NB4 (cell line): ENCODE measurements around the gene SLC35F6.

Source experiments
- CTCF ChIP-seq: IDR thresholded peaks from one replicate; pipeline ENCODE4 v1.5.1; 2012; ENCODE audit warnings: low read depth, low read length
- MYC ChIP-seq: IDR thresholded peaks from 2 replicates; pipeline ENCODE4 v1.6.1; 2011; ENCODE audit warnings: low read depth, low read length
- POLR2A ChIP-seq: IDR thresholded peaks from 2 replicates; pipeline ENCODE4 v1.6.1; 2011; ENCODE audit warnings: mild to moderate bottlenecking; ENCODE audit not compliant: insufficient read length; ENCODE audit errors: extremely low read depth
- TF ChIP-seq, protein P1 (sequence below): IDR thresholded peaks from 2 replicates; pipeline ENCODE4 v1.6.1; 2011; ENCODE audit warnings: low read depth, low read length

DNA sequence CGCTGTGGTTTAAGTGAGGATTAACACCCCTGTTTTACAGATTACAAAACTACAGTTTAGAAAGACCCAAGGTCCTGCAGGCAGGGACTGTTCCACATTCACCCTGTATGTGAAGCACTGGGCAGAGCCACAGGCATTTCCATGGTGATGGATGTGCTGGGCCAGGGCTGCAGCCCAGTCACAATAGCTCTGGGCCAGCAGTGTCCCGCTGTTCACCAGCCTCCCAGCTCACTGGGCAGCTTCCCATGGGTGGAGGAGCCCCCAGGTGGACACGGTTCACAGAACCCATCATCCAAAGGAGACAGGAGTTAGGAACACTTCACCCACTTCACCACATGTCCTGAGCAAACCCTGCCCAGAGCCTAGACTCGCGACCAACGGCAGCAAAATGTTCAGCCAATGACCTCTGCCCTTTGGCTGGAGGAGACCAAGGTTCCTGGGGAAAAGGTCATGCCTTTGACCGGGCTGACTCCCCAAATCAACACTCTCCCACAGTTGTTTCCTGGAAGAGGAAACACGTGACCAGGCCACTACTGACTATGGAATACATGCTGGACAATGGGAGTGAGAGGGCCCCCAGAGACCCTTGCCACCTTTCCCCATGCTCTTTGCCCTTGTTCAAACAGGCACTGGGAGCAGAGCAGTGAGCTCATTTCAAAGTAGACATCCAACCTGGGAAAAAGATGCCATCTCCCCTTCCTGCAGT is 28.0 kb upstream of the SLC35F6 start:
- TF ChIP-seq CTCF (no peak), MYC (no peak), POLR2A (no peak)
- TF ChIP-seq, protein P1, sequence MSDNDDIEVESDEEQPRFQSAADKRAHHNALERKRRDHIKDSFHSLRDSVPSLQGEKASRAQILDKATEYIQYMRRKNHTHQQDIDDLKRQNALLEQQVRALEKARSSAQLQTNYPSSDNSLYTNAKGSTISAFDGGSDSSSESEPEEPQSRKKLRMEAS: no peak
